Right lobe of liver (tissue), 6 donors: ENCODE data around the gene CDKAL1. TPM values are rescaled to one million over a fixed set of nuclear protein-coding genes. Genes with fewer than 3 reads are reported as not detected.

Experiments
- ATAC-seq, 4 donors: fragments of 200-7000 bp; cut with Tn5 transposase; one replicate each; pipeline ENCODE4 v1.9.1; 2020; ENCODE audit warnings: mild to moderate bottlenecking in 4 of 4, moderate library complexity in 4 of 4
- DNase-seq, 3 donors: peaks; one replicate each; pipeline ENCODE4 v3.0.0-alpha.2; 2020
- H3K27ac ChIP-seq, 3 donors: fragments of 200-600 bp; one replicate each; pipeline ENCODE4 v1.8.0; 2022
- H3K27me3 ChIP-seq, 2 donors: fragments of 200-600 bp; one replicate each; pipeline ENCODE4 v1.8.0; 2022
- H3K36me3 ChIP-seq, 4 donors: fragments of 200-600 bp; sonication (generic) in 1 of 4; one replicate each; pipeline versions ENCODE4 v1.5.1 to v1.8.0; 2017 to 2022; ENCODE audit warnings: control low read depth in 1 of 4
- H3K4me1 ChIP-seq, 4 donors: fragments of 200-600 bp; sonication (generic) in 1 of 4; one replicate each; pipeline versions ENCODE4 v1.5.1 to v1.8.0; 2017 to 2022; ENCODE audit warnings: control low read depth in 1 of 4
- H3K4me3 ChIP-seq, 3 donors: fragments of 200-600 bp; one replicate each; pipeline ENCODE4 v1.8.0; 2022
- H3K9me3 ChIP-seq, 4 donors: fragments of 200-600 bp; sonication (generic) in 1 of 4; one replicate each; pipeline versions ENCODE4 v1.5.1 to v1.8.0; 2017 to 2022; ENCODE audit warnings: control low read depth in 1 of 4
- CTCF ChIP-seq, 4 donors: fragments of 200-600 bp in 3 of 4; fragments of 450-650 bp in 1 of 4; IDR thresholded peaks; one replicate each; pipeline versions ENCODE4 v1.5.1 to v1.8.0; 2016 to 2022; ENCODE audit warnings: antibody characterized with exemption in 4 of 4, mild to moderate bottlenecking in 2 of 4
- POLR2A ChIP-seq: fragments of 450-650 bp; IDR thresholded peaks from one replicate; pipeline ENCODE4 v1.6.1; 2017; ENCODE audit warnings: antibody characterized with exemption, mild to moderate bottlenecking
- WGBS: methylation state at CpG from one replicate; pipeline ENCODE4 v1.1.6; 2018; ENCODE audit warnings: low coverage, low lambda C conversion rate; ENCODE audit not compliant: insufficient coverage; ENCODE audit errors: missing lambda C conversion rate; 5-methylcytosine and 5-hydroxymethylcytosine counted together
- intact Hi-C, 2 donors: fragments of 100-400 bp; cut with DNase I; formaldehyde crosslinking; loops; one replicate each; pipeline versions ENCODE4 v1.11.2 to v1.14.1; 2022
- total RNA-seq, 6 experiments: library from RNA; depleted of rRNA in 2 of 6; stranded (reverse); fragments of >200 nt in 2 of 6; fragmentation: NEBNext Ultra II Directional in 3 of 6; extraction: Animal tissue kit (Norgen Biotek cat#: 25700) in 3 of 6; gene quantifications; one replicate each; pipeline versions ENCODE4 v1.1.0 to v1.2.4, GENCODE V29; 2016 to 2023
- donor health status: DM: no; HTN: yes; CAD: no.
- donor health status: DM: no; HTN: no; CAD: no.
- donor health status: DM: no; HTN: no; CAD: no.
- donor health status: DM: no; HTN: yes; CAD: no.
- donor health status: DM: no; HTN: yes; CAD: no.

The CDKAL1 gene
- total RNA-seq, 6 experiments from 2014 or later, result 4.5 to 7.0 (median 6.2) TPM

- Histone ChIP-seq H3K4me1 (peaks cover 0 to 7% (median 0%) of the 10 kb centered on the region in 4 donors), H3K27ac (no peak overlapping the region), H3K27me3 (no peaks in the 10 kb centered on the region), H3K36me3 (peaks cover 0 to 14% (median 0%) of the 10 kb centered on the region in 4 donors), H3K9me3 (no peaks in the 10 kb centered on the region), H3K4me3 (no peak overlapping the region)
- WGBS, result 94% methylated on average over 1 of the region's 1 CpG
- TF ChIP-seq POLR2A (no peak), CTCF (IDR thresholded peaks at IDR 0.05) (no peak)
- intact Hi-C loops, result no loop called here
- DNase-seq, result no peak
- no peak for ATAC-seq
Observed at GRCh38 chr6:20554817-20555216, 20.6 kb downstream of the CDKAL1 start.

- no peaks in the 10 kb centered on the region for H3K9me3 ChIP-seq
- H3K27ac ChIP-seq, result no peak overlapping the region
- intact Hi-C loops, result no loop called here
- WGBS, result 33% methylated on average over 2 of the region's 2 CpGs
- H3K36me3 ChIP-seq, result peaks cover 0 to 3% (median 0%) of the 10 kb centered on the region in 4 donors
- ATAC-seq (peak in 1 of 4 donors; percentile 44), DNase-seq (no peak)
- peaks cover 0 to 7% (median 0%) of the 10 kb centered on the region in 4 donors for H3K4me1 ChIP-seq
- H3K27me3 ChIP-seq, result no peaks in the 10 kb centered on the region
- no peak overlapping the region for H3K4me3 ChIP-seq
- TF ChIP-seq POLR2A (no peak), CTCF (IDR thresholded peaks at IDR 0.05) (peak in 1 of 4 donors; percentile 22)
Observed at GRCh38 chr6:20559924-20560551, 25.8 kb downstream of the CDKAL1 start.

GRCh38 chr6:20563377-20563776 lies 29.1 kb downstream of the CDKAL1 start:
- Histone ChIP-seq H3K4me1 (peaks cover 0 to 7% (median 0%) of the 10 kb centered on the region in 4 donors), H3K36me3 (no peaks in the 10 kb centered on the region), H3K27ac (no peak overlapping the region), H3K9me3 (no peaks in the 10 kb centered on the region), H3K4me3 (no peak overlapping the region), H3K27me3 (no peaks in the 10 kb centered on the region)
- intact Hi-C loops, result no loop called here
- WGBS, result 78% methylated on average over 2 of the region's 2 CpGs
- TF ChIP-seq CTCF (IDR thresholded peaks at IDR 0.05) (no peak), POLR2A (no peak)
- ATAC-seq (no peak), DNase-seq (no peak)

- no peaks in the 10 kb centered on the region for H3K36me3 ChIP-seq
- intact Hi-C loops, result no loop called here
- no peaks in the 10 kb centered on the region for H3K9me3 ChIP-seq
- no peaks in the 10 kb centered on the region for H3K27me3 ChIP-seq
- H3K27ac ChIP-seq, result no peak overlapping the region
- ATAC-seq (peak in 3 of 4 donors; percentile 34 to 50 (median 43)), DNase-seq (no peak)
- H3K4me1 ChIP-seq, result peaks cover 0 to 5% (median 0%) of the 10 kb centered on the region in 4 donors
- H3K4me3 ChIP-seq, result no peak overlapping the region
- TF ChIP-seq CTCF (IDR thresholded peaks at IDR 0.05) (peak; percentile 60 to 70 (median 64)), POLR2A (no peak)
Observed at GRCh38 chr6:20564269-20564668, 30.0 kb downstream of the CDKAL1 start.

GRCh38 chr6:20564777-20565176 lies 30.5 kb downstream of the CDKAL1 start:
- Histone ChIP-seq H3K36me3 (no peaks in the 10 kb centered on the region), H3K27ac (no peak overlapping the region), H3K9me3 (no peaks in the 10 kb centered on the region), H3K4me1 (no peaks in the 10 kb centered on the region), H3K4me3 (no peak overlapping the region), H3K27me3 (no peaks in the 10 kb centered on the region)
- WGBS, result 53% methylated on average over 2 of the region's 2 CpGs
- intact Hi-C loops, result no loop called here
- DNase-seq, result no peak
- no peak for ATAC-seq
- TF ChIP-seq POLR2A, result no peak
- no peak for TF ChIP-seq CTCF (IDR thresholded peaks at IDR 0.05)
